AG09309 (cell line): ENCODE results near the gene TMPRSS6.

Experiments used
- DNase-seq: peaks from one replicate; pipeline ENCODE4 v3.0.0-alpha.2; 2010; ENCODE audit warnings: low read depth
- H3K4me3 ChIP-seq: 2 replicates; pipeline ENCODE4 v1.5.1; 2011; ENCODE audit warnings: mild to moderate bottlenecking, low read depth, low read length, moderate library complexity; ENCODE audit not compliant: control insufficient read depth
- CTCF ChIP-seq: IDR thresholded peaks from 2 replicates; pipeline ENCODE4 v1.5.1; 2011; ENCODE audit warnings: mild to moderate bottlenecking, low read depth, low read length, inconsistent platforms; ENCODE audit not compliant: insufficient read depth, control insufficient read depth; ENCODE audit errors: missing control alignments

TMPRSS6 gene

GRCh38 chr22:37153901-37154300 lies 44.4 kb upstream of the TMPRSS6 start:
- no peak for DNase-seq
- TF ChIP-seq CTCF = no peak
- no peak overlapping the region for H3K4me3 ChIP-seq

GRCh38 chr22:37151401-37151800 lies 41.9 kb upstream of the TMPRSS6 start:
- DNase-seq = no peak
- no peak for TF ChIP-seq CTCF
- H3K4me3 ChIP-seq = no peak overlapping the region

GRCh38 chr22:37150701-37151100 lies 41.2 kb upstream of the TMPRSS6 start:
- TF ChIP-seq CTCF = no peak
- DNase-seq = no peak
- H3K4me3 ChIP-seq = no peak overlapping the region

- H3K4me3 ChIP-seq = no peak overlapping the region
- no peak for DNase-seq
- no peak for TF ChIP-seq CTCF
These were observed 39.5 kb upstream of the TMPRSS6 start for GRCh38 chr22:37148742-37149665.

GRCh38 chr22:37148031-37148651 lies 38.6 kb upstream of the TMPRSS6 start:
- TF ChIP-seq CTCF = no peak
- no peak overlapping the region for H3K4me3 ChIP-seq
- no peak for DNase-seq

- DNase-seq = no peak
- no peak overlapping the region for H3K4me3 ChIP-seq
- no peak for TF ChIP-seq CTCF
These were observed 37.9 kb upstream of the TMPRSS6 start for GRCh38 chr22:37147186-37147990.
